ENCODE results near the gene NTSR1.

GRCh38 chr20:62773845-62774714, 65.4 kb downstream of the NTSR1 start:
- TF ChIP-seq FOXP2 (optimal IDR thresholded peaks at IDR 0.05; ENCODE audit: borderline replicate concordance, extremely low read depth, extremely low read length, insufficient read depth), result no peak
- TF ChIP-seq TAF1 (IDR thresholded peaks at IDR 0.05; ENCODE audit: borderline replicate concordance, insufficient read depth, low read length), result no peak
- TF ChIP-seq POLR2AphosphoS5 (IDR thresholded peaks at IDR 0.05; ENCODE audit: low read depth, low read length), result no peak
- TF ChIP-seq REST (IDR thresholded peaks at IDR 0.05; ENCODE audit: insufficient read depth in 1 of 2, low read depth in 2 of 2, low read length in 2 of 2), result no peak
- TF ChIP-seq SIN3A (IDR thresholded peaks at IDR 0.05; ENCODE audit: borderline replicate concordance, insufficient read depth, low read length), result no peak
